Chondrocyte (in vitro differentiated cells): Measurements from ENCODE around the gene SPAG4. TPM values are rescaled to one million over a fixed set of nuclear protein-coding genes. Genes with fewer than 3 reads are reported as not detected.

Experiments used
- DNase-seq: peaks from one replicate; pipeline ENCODE4 v3.0.0; 2021; ENCODE audit warnings: mixed read lengths, low spot score
- H3K27ac Mint-ChIP-seq: one replicate; pipeline ENCODE4 v1.8.0; 2021; ENCODE audit warnings: mild to moderate bottlenecking, moderate library complexity, mixed read lengths; ENCODE audit not compliant: unreplicated experiment
- H3K27me3 Mint-ChIP-seq: 2 replicates; pipeline ENCODE4 v1.8.0; 2021; ENCODE audit warnings: low read depth, mixed read lengths
- H3K36me3 Mint-ChIP-seq: 2 replicates; pipeline ENCODE4 v1.8.0; 2021; ENCODE audit warnings: low read depth, mixed read lengths
- H3K4me1 Mint-ChIP-seq: 2 replicates; pipeline ENCODE4 v1.8.0; 2021; ENCODE audit warnings: low read depth, mild to moderate bottlenecking, mixed read lengths
- H3K4me3 Mint-ChIP-seq: one replicate; pipeline ENCODE4 v1.8.0; 2021; ENCODE audit warnings: mild to moderate bottlenecking, moderate library complexity, mixed read lengths; ENCODE audit not compliant: unreplicated experiment
- H3K9me3 Mint-ChIP-seq: 2 replicates; pipeline ENCODE4 v1.8.0; 2021; ENCODE audit warnings: low read depth, mixed read lengths
- CTCF ChIP-seq: fragments of 200-600 bp; sonication (generic); IDR thresholded peaks from 2 replicates; pipeline ENCODE4 v1.5.0; 2021; ENCODE audit warnings: antibody characterized with exemption, mild to moderate bottlenecking, moderate library complexity
- total RNA-seq: library from RNA; stranded (reverse); gene quantifications from 3 replicates; pipeline ENCODE4 v1.2.1, GENCODE V29; 2021

Gene SPAG4
- total RNA-seq, 1 donor from 2014 or later = 8.6 TPM

GRCh38 chr20:35626386-35627001 lies 10.9 kb downstream of the SPAG4 start:
- Mint-ChIP-seq H3K4me3 (no peak overlapping the region), H3K4me1 (no peaks in the 10 kb centered on the region), H3K36me3 (peaks cover 36% of the 10 kb centered on the region), H3K27ac (no peak overlapping the region), H3K27me3 (no peaks in the 10 kb centered on the region), H3K9me3 (no peaks in the 10 kb centered on the region)
- no peak for TF ChIP-seq CTCF
- DNase-seq = no peak

- Mint-ChIP-seq H3K27ac (no peak overlapping the region), H3K36me3 (peaks cover 35% of the 10 kb centered on the region), H3K4me3 (no peak overlapping the region), H3K9me3 (no peaks in the 10 kb centered on the region), H3K4me1 (no peaks in the 10 kb centered on the region), H3K27me3 (no peaks in the 10 kb centered on the region)
- TF ChIP-seq CTCF = no peak
- no peak for DNase-seq
These were observed 11.5 kb downstream of the SPAG4 start for GRCh38 chr20:35627121-35627520.

GRCh38 chr20:35629427-35630145 lies 14.0 kb downstream of the SPAG4 start:
- Mint-ChIP-seq H3K36me3 (peaks cover 37% of the 10 kb centered on the region), H3K4me1 (no peaks in the 10 kb centered on the region), H3K9me3 (no peaks in the 10 kb centered on the region), H3K27ac (no peak overlapping the region), H3K4me3 (no peak overlapping the region), H3K27me3 (no peaks in the 10 kb centered on the region)
- no peak for DNase-seq
- no peak for TF ChIP-seq CTCF

- no peak overlapping the region for H3K27ac Mint-ChIP-seq
- no peaks in the 10 kb centered on the region for H3K4me1 Mint-ChIP-seq
- peaks cover 32% of the 10 kb centered on the region for H3K36me3 Mint-ChIP-seq
- H3K27me3 Mint-ChIP-seq = no peaks in the 10 kb centered on the region
- DNase-seq = no peak
- no peaks in the 10 kb centered on the region for H3K9me3 Mint-ChIP-seq
- no peak overlapping the region for H3K4me3 Mint-ChIP-seq
- TF ChIP-seq CTCF = no peak
These were observed 15.0 kb downstream of the SPAG4 start for GRCh38 chr20:35630636-35631035.

GRCh38 chr20:35632539-35633115 lies 17.0 kb downstream of the SPAG4 start:
- Mint-ChIP-seq H3K4me1 (peaks cover 7% of the 10 kb centered on the region), H3K27me3 (no peaks in the 10 kb centered on the region), H3K27ac (no peak overlapping the region), H3K36me3 (peaks cover 22% of the 10 kb centered on the region), H3K4me3 (no peak overlapping the region), H3K9me3 (no peaks in the 10 kb centered on the region)
- no peak for TF ChIP-seq CTCF
- DNase-seq = no peak
